ENCODE measurements around the gene RCE1.
A peak's percentile ranks its signal among the peaks of the same experiment; 100 is the strongest.

RCE1 gene

DNA sequence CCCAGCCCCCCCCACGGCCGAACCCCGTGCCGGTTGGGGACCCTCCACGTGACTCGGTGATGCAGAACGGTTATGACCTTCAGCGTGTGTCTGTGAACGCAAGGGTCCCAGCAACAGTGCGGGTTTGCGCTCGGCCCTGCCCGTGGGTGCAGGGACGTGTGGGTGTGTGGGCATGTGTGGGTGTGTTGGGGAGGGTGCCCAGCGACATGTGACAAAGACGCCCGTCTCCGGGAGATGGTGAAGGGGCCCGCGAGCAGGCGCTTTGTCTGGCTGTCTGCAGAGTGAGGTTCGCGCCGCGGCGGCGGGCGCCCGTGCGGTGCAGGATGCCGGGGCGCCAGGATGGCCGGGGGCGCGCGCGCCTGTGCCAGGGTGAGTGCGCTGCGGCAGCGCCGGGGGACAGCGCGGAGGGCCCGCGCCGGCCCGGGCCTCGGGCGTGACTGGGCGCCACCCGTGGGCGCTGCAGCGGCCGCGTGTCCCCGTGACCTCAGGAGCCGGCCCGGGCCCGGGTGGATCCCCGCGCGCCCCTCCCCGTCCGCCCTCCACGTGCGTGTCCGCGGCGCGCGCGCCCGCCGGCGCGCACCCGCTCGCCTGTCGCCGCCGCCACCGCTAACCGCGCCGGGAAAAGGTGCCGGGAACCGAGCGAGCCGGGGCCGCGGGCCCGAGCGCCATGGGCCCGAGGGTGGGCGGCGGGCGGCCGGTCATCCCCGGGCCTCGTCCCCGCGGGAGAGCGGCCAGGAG, 13.4 kb downstream of the RCE1 start, which contains the start of gene LRFN4:
LRFN4 (plus strand) TSS at position 569 of the 738 bp plus-strand sequence. CDS start 681 bp downstream, outside the sequence.
- DNase-seq (ENCODE audit: low read depth in 1 of 2, low spot score in 1 of 2) = peak in 1 of 2 donors; percentile 32

DNA sequence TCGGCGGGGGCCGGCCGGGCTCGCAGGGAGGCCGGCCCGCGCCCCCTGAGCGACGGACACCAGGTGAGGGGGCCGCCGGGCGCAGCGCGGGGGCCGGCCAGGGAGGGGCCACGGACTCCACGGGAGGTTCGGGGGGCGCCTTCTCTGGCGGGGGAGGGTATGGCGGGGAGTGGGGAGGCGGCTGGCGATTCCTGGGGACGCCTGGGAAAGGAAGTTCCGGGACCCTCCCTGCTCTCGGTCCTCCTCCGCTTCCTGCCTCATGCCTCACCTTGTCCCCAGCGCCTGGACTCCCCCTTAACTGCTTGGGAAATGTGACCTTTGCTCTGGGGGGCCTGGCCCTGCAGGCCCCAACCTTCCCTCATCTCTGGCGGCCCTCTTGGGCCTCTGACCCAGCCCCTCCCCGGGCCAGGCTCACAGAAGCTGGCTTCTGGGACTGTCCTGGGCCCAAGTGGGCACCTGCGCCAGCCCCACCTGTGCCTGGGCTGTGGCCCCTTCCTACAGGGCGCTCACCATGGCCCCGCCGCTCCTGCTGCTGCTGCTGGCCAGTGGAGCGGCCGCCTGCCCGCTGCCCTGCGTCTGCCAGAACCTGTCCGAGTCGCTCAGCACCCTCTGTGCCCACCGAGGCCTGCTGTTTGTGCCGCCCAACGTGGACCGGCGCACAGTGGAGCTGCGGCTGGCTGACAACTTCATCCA, 14.1 kb downstream of the RCE1 start:
- no peak for DNase-seq (ENCODE audit: low read depth in 1 of 2, low spot score in 1 of 2)

DNA sequence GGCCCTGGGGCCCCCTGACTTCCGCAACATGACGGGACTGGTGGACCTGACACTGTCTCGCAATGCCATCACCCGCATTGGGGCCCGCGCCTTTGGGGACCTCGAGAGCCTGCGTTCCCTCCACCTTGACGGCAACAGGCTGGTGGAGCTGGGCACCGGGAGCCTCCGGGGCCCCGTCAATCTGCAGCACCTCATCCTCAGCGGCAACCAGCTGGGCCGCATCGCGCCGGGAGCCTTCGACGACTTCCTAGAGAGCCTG, 14.6 kb downstream of the RCE1 start:
- DNase-seq (ENCODE audit: low read depth in 1 of 2, low spot score in 1 of 2) = no peak

DNA sequence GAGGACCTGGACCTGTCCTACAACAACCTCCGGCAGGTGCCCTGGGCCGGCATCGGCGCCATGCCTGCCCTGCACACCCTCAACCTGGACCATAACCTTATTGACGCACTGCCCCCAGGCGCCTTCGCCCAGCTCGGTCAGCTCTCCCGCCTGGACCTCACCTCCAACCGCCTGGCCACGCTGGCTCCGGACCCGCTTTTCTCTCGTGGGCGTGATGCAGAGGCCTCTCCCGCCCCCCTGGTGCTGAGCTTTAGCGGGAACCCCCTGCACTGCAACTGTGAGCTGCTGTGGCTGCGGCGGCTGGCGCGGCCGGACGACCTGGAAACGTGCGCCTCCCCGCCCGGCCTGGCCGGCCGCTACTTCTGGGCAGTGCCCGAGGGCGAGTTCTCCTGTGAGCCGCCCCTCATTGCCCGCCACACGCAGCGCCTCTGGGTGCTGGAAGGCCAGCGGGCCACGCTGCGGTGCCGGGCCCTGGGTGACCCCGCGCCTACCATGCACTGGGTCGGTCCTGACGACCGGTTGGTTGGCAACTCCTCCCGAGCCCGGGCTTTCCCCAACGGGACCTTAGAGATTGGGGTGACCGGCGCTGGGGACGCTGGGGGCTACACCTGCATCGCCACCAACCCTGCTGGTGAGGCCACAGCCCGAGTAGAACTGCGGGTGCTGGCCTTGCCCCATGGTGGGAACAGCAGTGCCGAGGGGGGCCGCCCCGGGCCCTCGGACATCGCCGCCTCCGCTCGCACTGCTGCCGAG, 15.1 kb downstream of the RCE1 start:
- DNase-seq (ENCODE audit: low read depth in 1 of 2, low spot score in 1 of 2) = no peak

DNA sequence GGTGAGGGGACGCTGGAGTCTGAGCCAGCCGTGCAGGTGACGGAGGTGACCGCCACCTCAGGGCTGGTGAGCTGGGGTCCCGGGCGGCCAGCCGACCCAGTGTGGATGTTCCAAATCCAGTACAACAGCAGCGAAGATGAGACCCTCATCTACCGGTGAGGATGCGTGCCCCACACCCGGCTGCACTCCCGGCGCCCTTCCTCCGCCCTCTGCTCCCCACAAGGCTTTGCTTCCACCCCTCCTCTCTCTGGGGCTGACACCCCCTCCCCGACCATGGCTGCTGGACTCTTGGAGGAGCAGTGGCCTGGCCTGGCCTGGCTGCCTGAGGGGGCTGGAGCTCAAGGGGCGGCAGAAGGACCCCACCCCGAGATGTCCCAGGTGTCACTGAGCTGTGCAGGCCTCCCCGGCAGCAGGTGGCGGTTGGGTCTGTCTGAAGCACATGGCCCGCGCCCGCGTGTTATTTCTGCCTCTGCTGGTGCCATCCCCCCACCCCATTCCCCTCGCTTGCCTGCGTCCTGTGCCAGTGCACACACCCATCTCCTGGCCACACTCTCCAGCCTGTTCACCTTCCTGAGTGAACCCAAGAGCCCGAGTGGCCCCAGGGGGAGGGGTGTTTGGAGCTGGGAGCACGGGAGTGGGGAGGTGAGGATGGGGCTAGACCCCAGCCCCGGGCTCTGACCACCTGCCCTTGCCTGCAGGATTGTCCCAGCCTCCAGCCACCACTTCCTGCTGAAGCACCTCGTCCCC, 15.9 kb downstream of the RCE1 start:
- DNase-seq (ENCODE audit: low read depth in 1 of 2, low spot score in 1 of 2) = no peak

DNA sequence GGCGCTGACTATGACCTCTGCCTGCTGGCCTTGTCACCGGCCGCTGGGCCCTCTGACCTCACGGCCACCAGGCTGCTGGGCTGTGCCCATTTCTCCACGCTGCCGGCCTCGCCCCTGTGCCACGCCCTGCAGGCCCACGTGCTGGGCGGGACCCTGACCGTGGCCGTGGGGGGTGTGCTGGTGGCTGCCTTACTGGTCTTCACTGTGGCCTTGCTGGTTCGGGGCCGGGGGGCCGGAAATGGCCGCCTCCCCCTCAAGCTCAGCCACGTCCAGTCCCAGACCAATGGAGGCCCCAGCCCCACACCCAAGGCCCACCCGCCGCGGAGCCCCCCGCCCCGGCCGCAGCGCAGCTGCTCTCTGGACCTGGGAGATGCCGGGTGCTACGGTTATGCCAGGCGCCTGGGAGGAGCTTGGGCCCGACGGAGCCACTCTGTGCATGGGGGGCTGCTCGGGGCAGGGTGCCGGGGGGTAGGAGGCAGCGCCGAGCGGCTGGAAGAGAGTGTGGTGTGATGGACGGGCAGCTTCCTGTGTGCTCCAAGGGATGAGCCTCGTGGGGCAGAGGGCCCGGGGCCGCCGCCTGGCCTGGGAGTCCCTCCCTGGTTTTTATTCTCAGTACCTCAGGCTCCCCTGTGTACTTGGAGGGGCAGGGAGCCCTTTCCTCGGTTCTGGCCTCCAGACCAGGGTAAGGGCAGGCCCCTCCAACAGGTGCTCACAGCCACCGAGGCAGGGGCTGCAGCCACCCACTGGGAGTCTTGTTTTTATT, 16.6 kb downstream of the RCE1 start:
- DNase-seq (ENCODE audit: low read depth in 1 of 2, low spot score in 1 of 2) = no peak

DNA sequence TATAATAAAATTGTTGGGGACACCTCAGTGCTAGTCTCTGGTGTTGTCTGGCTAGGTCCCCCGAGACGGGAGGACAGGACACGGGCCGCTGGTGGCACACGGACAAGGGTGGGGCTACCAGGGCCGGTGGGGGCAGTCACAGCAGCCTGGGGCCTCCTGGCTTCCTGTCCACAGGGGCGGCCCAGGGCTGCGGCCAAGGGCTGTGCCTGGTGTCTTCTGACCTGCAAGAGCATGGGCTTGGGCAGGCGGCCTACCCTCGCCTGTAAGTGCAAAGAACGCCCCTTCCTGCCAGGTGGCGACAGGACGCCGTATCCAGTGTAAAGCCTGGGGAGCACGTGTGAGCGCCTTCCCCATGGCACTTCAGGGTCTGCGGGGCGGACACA, 17.2 kb downstream of the RCE1 start:
- DNase-seq (ENCODE audit: low read depth in 1 of 2, low spot score in 1 of 2) = no peak

DNA sequence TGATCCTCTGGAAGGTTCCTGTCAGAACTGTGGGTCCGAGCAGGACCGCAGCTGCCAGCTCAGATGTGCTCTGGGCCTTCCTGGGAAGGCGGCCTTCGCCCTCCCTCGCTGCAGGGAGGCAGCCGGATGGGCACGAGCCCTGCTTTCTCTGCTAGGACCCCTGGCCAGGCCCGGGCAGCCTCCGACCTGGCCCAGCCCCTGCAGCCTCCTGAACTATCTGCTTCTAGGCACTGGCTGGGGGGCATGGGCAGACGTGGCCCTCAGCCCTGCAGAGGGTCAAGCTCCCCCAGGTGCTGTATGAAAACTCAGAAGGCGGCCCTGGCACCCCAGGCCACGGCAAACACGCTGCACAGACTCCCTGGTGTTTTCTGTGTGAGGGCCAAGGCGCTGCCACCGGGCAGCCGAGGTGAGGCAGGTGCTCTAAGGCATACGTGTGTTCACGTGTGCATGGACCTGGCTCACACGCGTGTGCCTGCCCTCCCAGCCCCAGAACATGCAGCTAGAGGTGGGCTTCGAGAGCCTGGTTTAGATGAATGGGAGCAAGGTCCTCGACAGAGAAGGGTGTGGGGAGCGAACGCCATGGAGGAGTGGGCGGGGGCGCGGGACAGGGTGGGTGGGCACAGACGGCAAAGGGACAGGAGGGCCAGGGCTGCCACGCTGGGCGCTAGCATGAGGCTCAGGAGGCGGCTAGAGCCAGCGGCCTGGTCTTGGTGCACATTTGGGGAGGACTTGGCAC, 18.0 kb downstream of the RCE1 start:
- no peak for DNase-seq (ENCODE audit: low read depth in 1 of 2, low spot score in 1 of 2)

DNA sequence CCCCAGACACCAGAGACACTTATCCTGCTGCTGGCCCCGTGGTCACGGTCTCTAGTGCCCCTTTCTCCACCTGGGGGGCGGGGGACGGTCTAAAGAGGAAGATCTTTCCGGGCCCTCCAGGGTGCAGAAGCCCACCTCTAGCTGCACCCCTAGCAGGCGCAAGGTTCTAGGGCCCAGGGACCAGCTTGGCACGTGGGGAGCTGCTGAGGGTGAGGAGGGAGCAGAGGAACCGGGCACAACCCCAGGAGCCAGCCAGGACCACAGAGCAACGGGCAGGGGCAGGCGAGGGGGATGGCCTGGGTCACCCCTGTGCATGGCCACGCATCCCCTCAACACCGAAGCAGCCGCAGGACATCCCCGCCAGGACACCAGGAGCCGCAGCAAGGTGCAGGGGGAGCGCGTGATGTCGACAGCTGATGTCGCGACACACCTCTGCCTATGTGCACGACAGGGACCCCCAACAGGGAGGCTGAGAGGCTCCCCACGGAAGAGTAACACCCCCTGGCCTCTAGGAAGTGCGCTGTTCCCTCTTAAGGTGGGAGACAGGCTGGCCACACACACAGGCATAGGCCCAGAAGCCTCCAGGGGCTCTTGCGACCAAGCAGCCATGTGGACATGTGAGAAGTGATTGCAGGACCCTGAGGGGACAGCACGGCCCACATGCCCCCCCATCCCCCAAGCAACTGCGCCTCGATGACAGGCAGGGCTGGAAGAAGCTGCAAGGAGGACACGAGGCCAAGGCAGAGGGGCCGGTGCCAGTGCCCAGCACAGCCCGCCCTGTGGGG, 18.7 kb downstream of the RCE1 start:
- no peak for DNase-seq (ENCODE audit: low read depth in 1 of 2, low spot score in 1 of 2)

DNA sequence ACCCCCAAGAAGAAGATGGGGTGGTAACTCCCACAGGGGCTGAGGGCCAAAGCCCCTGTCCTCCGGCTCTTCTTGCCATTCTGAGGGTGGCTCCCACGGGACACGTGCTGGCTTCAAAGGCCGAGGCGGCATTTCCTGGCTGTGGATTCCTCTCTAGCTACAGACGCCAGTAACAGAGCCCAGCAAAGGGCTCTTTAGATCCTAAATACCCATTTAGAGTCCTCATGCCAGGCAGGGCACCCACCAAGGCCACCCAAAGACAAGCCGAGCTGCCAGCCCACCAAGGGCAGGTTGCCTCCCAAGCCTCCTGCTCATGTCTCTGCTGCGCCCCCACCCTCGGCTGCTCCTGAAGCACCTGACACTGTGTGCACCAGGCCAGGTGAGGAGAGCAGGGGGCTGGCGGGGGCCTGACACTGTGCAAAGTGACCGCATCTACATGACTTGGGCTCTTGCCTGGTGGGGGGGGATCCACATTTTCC, 19.4 kb downstream of the RCE1 start:
- no peak for DNase-seq (ENCODE audit: low read depth in 1 of 2, low spot score in 1 of 2)

DNA sequence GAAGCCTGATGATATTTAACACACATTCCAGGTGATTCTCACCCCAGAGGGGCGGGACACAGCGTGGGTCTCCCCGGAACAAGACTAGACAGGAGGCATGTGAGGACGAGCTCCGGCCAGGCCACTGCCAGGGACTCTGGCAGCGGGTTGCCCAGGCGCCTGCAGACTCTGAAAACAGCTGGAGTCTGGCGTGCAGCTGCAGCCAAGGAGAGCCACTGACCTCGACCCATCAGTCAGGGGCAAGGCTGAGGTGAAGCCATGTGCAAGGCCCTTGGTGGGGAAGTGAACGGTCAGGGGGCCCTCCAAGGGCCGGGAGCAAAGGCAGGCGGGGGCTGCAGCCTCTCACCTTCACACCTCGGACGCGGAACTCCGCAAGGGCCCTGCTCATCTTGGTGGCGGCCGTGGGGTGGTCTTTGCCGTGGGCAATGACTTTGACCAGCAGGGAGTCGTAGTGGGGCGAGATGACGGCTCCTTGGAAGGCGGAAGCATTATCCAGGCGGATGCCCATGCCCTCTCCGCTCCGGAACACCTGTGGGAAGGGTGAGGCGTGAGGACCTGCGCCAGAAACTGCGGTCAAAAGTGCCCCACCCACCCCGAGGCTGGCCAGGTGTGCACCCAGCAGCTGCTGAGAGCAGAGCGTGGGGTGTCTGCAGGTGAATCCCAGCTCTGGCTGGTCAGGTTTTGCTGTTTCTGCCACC, 20.3 kb downstream of the RCE1 start:
- DNase-seq (ENCODE audit: low read depth in 1 of 2, low spot score in 1 of 2) = no peak

DNA sequence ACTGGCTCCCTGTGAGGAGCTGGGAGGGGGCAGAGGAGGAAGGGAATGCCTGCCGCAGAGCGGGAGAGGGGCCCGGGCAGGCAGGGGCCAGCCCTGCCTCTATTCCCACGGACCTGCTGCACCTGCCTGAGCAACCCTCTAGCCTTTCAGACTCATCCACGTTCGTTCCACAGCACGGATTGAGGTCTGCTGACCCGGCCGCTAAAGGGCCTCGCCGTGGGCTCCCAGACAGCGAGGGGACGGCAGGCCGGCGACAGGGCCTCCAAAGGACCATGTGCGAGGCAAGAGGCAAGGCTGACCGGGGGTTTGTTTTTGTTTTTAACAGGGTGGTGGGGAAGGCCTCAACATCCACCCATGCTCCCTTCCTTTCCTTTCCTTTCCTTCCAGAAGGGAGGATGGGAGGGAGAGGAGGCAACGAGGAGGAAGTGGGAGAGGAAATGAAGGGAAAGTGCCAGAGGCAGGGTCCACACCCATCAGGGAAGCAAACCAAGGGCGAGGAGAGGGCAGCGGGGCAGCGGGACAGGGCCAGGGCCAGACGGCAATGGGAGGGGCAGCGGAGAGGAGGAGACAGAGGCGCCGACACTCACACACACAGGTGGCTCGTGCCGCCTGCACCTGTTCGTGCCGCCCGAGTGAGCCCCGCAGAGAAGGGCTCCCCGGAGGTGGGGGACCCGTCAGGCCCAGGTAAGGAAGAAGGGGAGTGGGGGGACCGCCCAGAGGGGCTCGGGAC, 21.1 kb downstream of the RCE1 start:
- DNase-seq (ENCODE audit: low read depth in 1 of 2, low spot score in 1 of 2) = no peak

DNA sequence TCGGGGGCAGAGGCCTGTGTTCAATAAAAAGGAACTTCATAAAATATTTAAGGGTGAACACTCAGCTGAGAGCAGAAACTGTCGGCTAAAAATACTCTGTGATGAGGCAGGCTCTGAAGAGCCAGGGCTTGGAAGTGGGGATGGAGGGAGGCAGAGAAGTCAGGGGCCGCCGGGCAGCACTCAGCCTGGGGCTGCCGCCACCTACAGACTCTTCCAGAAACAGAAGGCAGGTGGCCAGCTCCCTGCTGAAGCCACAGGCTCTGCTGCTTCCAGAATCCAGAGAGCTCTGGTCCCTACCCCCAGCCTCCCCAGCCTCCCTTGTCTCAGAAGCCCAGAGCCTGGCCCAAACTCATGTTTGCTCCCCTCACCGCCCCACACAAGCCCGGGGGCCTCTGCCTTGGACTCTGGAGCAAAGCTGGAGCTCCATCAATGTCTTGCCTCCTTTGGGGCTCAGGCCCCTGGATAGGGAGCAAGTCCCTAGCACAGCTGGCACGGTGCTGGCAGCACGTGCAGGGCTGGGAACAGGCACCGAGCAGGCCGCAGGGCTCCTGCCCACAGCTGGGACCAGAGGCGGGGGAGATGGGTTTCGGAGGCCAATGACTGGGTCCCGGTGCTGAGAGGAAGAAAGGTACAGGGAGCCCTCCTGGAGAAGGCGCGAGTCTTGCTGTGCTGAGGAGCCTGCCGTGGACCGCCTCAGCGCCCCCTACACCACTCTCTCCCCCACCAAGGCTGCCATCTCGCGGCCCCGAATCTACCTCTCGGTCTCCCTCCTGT, 21.9 kb downstream of the RCE1 start:
- no peak for DNase-seq (ENCODE audit: low read depth in 1 of 2, low spot score in 1 of 2)

DNA sequence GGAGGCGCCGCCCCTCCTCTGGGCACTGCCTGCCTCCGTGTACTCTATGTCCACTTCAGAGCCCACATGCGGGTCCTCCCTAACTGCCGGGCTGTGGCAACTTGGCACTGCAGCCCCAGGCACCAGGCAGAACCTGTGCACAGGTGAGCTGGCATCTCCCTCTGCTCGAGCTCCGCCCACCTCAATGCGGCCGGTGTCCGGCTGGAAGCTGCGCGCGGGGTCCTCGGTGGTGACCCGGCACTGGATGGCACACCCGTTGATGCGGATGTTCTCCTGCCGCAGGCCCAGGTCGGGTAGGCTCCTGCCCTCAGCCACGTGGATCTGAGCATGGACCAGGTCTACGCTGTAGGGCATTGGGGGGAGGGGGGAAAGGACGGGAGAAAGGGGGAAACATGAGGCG, 22.8 kb downstream of the RCE1 start:
- DNase-seq (ENCODE audit: low read depth in 1 of 2, low spot score in 1 of 2) = no peak

DNA sequence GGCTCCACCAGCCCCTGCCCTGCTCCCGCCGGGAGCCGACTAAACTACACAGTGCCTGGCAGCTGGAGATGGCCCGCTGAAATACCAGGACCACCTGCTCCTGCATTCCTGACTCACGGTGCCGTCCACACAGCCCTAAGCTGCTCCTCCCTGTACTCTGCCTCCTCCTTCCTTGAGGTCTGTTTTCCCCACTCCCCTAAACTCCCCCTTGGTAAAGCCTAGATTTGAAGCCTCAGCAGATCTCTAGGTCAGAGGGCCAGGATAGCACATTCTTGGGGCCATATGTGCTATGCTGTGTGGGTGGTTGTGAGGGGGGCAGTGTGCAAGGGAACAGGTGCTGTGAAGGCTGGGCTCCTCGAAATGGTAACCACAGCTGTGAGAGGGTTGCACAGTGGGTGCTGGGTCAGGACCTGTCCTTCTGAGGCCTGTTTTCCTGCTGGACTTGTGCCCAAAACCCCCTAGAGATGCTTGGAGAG, 23.3 kb downstream of the RCE1 start:
- DNase-seq (ENCODE audit: low read depth in 1 of 2, low spot score in 1 of 2) = no peak

DNA sequence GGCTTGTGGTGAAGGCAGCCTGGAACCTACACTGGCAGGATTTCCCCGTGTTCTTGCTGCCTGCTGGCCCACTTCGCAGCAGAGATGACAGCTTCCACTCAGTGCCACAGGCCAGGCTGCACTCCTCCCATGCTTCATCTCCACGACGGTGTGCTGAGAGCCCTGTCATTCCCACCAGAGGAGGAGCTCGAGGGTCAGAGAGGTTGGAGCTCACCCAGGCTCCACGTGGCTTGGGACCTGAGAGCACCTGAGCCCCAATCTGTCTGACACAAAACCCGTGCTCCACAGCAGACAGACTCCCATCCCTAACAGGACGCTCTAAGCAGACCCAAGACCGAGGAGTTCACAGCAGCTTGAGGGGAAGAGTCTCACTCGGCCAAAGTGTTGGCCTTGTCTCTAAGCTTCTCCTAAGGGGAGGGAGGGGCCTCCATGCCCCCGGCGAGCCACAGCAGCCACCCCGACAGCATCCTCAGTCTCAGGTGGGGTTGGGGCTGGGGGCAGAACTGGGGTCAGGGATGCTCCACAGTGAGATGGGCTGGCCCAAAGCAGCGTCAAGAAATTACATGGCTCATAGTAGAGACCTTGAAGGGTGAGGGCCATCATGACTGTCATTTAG, 24.3 kb downstream of the RCE1 start:
- DNase-seq (ENCODE audit: low read depth in 1 of 2, low spot score in 1 of 2) = no peak

All from activated T-helper 1 cell treated with anti-CD3 and anti-CD28 coated beads, Interleukin-2, amount 50 U/mL, for 16 hours (primary cell).